DMS 273 (cell line): ENCODE results near the gene SNAPC4.

Experiments
- DNase-seq: peaks from one replicate; lab custom pipeline; 2025; ENCODE audit not compliant: unreplicated experiment; lab: John Stamatoyannopoulos, UW

Gene SNAPC4

GRCh38 chr9:136400038-136400834, at the start of gene SNAPC4:
Gene SNAPC4 (minus strand): TSS chr9:136400170. CDS start chr9:136398428, 1,742 bp downstream.
- DNase-seq = peak; percentile 95

GRCh38 chr9:136448655-136449054, 48.7 kb upstream of the SNAPC4 start:
- no peak for DNase-seq

GRCh38 chr9:136447173-136447778, 47.3 kb upstream of the SNAPC4 start:
- no peak for DNase-seq

- no peak for DNase-seq
These were observed 45.8 kb upstream of the SNAPC4 start for GRCh38 chr9:136445799-136446198.

GRCh38 chr9:136444102-136444501, 44.1 kb upstream of the SNAPC4 start:
- no peak for DNase-seq

GRCh38 chr9:136443687-136444086, 43.7 kb upstream of the SNAPC4 start:
- no peak for DNase-seq

- no peak for DNase-seq
These were observed 43.1 kb upstream of the SNAPC4 start for GRCh38 chr9:136443087-136443486.

- DNase-seq = no peak
These were observed 42.3 kb upstream of the SNAPC4 start for GRCh38 chr9:136442265-136442664.

- DNase-seq = no peak
These were observed 41.8 kb upstream of the SNAPC4 start for GRCh38 chr9:136441681-136442245.

- DNase-seq = no peak
These were observed 41.3 kb upstream of the SNAPC4 start for GRCh38 chr9:136441191-136441680.

- peak; percentile 86 for DNase-seq
These were observed 39.8 kb upstream of the SNAPC4 start, which contains the start of gene INPP5E for GRCh38 chr9:136439481-136440408. Gene INPP5E (minus strand): TSS chr9:136439845. CDS start chr9:136439419, 426 bp downstream.

- peak; percentile 68 for DNase-seq
These were observed 38.8 kb upstream of the SNAPC4 start for GRCh38 chr9:136438548-136439480.

- DNase-seq = no peak
These were observed 38.0 kb upstream of the SNAPC4 start for GRCh38 chr9:136437839-136438547.

- no peak for DNase-seq
These were observed 37.5 kb upstream of the SNAPC4 start for GRCh38 chr9:136437430-136437829.

- DNase-seq = no peak
These were observed 36.2 kb upstream of the SNAPC4 start for GRCh38 chr9:136436055-136436634.

- DNase-seq = no peak
These were observed 34.7 kb upstream of the SNAPC4 start for GRCh38 chr9:136434580-136435169.

GRCh38 chr9:136433849-136434579, 34.0 kb upstream of the SNAPC4 start:
- no peak for DNase-seq
